Right lobe of liver (tissue), 4 donors: Measurements from ENCODE around the gene EDIL3.

Source experiments
- POLR2A ChIP-seq: fragments of 450-650 bp; IDR thresholded peaks from one replicate; pipeline ENCODE4 v1.6.1; 2017; ENCODE audit warnings: antibody characterized with exemption, mild to moderate bottlenecking
- TF ChIP-seq, protein P1 (sequence below), 4 donors: fragments of 200-600 bp in 3 of 4; fragments of 450-650 bp in 1 of 4; IDR thresholded peaks; one replicate each; pipeline versions ENCODE4 v1.5.1 to v1.8.0; 2016 to 2022; ENCODE audit warnings: antibody characterized with exemption in 4 of 4, mild to moderate bottlenecking in 2 of 4
- donor health status: DM: no; HTN: no; CAD: no.
- donor health status: DM: no; HTN: no; CAD: no.
- donor health status: DM: no; HTN: yes; CAD: no.

DNA sequence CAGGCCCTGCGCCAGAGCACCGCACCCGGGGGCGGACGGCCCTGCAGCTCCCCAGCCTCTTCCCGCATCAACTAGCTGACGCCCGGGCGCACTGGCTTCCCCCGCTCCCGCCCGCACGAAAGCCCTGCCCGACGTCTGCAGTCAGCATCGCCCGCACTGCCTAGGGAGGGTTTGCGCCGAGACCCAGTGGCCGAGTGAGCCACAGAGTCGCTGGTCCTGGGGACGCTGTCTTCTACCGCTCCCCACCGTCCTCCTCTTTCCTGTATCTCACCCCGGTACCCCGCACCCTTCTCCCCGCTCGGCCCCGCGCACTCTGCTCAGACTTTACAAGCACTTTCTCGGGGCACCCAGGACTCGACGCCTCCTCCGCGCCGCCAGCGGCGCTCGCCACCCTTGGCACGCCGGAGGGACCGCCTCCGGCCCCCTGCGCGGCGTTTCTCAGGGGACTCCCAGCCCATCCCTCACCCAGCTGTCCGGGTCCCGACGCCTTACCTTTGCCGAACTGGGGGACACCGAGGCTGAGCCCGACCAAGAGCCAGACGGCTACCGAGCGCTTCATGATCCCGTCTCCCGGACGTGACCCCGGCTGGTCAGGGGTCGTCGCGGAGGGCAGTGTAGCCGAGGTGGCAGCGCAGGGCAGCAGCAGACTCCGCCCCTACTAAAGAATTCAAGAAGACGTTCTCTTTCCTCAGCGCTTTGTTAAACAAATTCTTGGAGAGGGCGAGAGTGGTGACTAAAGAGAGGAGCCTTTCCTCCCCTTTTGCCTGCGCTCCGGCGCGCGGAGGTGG, 670 bp downstream of the EDIL3 start:
- no peak for TF ChIP-seq POLR2A
- TF ChIP-seq, protein P1, sequence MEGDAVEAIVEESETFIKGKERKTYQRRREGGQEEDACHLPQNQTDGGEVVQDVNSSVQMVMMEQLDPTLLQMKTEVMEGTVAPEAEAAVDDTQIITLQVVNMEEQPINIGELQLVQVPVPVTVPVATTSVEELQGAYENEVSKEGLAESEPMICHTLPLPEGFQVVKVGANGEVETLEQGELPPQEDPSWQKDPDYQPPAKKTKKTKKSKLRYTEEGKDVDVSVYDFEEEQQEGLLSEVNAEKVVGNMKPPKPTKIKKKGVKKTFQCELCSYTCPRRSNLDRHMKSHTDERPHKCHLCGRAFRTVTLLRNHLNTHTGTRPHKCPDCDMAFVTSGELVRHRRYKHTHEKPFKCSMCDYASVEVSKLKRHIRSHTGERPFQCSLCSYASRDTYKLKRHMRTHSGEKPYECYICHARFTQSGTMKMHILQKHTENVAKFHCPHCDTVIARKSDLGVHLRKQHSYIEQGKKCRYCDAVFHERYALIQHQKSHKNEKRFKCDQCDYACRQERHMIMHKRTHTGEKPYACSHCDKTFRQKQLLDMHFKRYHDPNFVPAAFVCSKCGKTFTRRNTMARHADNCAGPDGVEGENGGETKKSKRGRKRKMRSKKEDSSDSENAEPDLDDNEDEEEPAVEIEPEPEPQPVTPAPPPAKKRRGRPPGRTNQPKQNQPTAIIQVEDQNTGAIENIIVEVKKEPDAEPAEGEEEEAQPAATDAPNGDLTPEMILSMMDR (IDR thresholded peaks at IDR 0.05), result no peak
